ENCODE measurements around the gene NKX2-3.

NKX2-3 gene

DNA sequence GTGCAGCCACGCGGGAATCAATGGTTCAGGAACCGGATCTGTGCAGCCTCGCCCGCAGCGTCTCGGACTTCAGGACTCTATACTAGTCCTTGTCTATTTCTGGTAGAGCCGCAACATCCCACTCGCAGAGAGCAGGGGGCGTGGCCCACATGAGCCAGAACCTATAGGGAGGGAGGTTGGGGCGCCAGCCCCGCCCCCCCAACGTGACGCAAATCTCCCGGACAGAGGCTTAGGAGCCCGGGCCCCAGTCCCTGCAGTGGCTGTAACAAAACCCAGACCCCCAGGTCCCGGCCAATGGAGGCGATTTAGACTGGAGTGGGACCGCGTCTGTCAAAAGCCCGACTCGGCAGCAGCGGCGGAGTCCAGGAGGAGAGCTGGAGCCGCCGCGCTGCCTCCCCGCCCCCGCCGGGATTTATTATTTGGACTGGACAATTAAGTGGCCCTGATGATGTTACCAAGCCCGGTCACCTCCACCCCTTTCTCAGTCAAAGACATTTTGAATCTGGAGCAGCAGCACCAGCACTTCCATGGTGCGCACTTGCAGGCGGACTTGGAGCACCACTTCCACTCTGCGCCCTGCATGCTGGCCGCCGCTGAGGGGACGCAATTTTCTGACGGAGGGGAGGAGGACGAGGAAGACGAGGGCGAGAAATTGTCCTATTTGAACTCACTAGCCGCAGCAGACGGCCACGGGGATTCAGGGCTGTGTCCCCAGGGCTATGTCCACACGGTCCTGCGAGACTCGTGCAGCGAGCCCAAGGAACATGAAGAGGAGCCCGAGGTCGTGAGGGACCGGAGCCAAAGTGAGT lies at the start of gene NKX2-3:
Gene NKX2-3, plus strand, starts transcription at position 256 of the 809 bp plus-strand sequence. Its CDS starts 190 bp downstream, at position 446.
- no peak for FAIRE-seq

DNA sequence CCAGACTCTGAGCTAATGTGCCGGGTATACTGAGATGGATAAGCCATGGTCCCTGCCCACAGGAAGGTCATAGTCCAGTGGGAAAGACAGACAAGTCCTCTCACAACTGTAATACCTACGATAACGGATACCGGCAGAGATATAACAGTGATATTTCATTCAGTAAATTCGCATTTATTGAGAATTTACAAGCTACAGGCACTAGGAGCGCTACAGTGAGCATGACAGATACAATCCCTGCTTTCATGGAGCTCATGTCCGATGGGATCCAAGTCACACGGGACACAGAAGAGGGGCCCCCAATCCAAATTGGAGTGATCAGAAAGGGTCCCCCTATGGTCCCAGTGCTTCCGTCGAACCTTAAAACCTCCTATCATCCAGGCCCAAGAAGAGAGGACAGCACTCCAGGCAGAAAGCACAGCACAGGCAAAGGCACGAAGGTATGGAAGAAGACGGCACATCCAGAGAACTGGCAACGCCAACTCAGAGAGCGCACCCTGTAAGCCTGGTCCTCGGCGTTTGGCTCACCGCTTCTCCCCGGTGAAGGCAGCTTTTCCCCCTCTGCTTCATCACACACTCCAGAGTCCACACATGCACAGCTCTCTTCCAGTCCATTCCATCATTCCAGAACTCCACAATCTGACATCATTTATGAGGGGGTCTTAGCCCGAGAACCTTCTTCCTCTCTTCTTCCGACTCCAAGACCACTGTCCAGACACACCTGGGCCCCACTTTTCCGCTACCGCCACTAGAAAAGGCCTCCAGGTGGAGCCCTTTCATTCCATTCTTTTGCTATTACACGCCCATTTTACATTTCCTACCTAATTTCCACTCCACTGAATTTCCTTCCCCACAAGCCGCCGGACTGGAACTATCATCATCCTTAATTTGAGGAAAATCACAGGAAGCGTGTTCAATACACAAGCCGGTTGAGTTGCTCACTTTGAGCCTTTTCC lies 47.8 kb upstream of the NKX2-3 start:
- no peak for FAIRE-seq

DNA sequence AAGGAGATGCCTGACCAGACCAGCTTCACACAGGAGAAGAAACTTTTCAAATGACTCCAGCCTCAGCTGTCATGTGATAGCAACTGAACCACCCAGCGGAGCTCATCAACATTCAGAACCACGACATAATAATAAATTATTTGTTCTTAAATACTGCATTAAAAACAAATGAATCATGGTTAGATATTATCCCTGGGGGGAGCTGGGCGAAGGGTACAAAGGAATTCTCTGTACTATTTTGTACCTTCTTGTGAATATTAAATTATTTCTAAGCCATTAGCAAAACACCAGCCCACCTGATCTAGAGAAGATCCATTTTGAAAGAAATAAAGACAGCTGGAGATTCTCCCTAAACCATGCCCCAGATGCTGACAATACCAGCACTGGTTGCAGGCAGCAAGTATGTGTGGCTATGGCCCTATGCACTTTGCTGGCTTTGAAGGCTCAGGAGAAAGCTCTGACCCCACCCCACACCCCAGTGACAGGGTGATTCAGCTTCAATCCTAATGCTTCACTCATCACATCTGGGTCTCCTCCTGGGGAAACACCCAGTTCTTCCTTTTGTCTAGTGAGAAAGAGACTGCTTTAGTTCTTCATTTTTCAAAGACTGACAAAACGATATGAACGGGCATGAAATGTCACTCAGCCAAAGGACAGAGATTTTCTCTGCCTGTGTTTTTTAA lies 45.5 kb upstream of the NKX2-3 start:
- no peak for FAIRE-seq

DNA sequence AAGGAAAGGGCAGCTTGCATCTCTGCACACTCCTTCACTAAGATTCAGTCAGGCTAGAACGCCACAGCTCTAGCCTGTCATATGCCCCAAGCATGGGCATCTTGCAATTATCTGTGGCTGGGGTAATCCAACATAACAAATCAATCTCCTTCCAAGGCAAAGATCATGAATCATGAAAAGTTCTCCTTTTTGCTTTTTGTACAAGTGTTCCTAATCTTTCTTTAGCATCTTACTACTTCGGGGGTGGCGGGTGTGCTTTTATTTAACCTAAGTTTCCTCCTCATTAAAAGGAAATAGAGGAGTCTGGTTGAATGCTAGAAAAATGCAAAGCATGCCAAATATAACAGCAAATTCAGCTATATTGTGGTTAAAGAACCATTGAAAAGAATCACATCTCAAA lies 43.5 kb upstream of the NKX2-3 start:
- no peak for FAIRE-seq

DNA sequence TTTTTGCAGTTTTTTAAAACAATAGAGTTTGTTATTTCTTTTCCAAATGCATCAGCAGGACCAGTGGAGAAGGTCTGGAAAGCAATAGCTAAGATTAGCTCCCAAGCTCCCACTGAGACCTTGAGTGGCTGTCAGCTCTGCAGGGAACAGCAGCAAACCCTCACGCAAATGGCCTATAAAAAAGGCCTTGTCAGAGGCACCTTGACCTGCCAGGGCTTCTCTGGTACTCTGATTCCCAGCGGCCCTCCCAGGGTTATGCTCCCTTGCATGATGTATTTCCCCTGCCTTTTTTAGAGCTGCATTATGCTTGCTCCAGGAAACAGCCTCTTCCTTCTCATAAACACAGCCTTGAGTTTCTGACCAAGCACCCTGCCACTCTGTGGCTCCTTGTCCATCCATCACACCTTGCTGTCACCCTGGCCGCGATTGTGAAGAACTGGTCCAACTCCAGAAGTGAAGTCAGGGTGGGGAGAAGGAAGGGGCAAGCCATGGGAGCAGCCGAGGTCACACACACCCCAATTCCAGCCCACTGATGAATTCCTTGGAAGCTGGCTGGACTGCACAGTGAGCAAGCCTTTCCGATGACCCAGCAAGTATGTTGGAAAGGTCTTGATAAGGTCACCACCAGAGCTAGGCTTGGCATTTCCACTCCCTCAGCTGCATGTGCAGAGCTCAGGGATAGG lies 35.3 kb upstream of the NKX2-3 start:
- no peak for FAIRE-seq

DNA sequence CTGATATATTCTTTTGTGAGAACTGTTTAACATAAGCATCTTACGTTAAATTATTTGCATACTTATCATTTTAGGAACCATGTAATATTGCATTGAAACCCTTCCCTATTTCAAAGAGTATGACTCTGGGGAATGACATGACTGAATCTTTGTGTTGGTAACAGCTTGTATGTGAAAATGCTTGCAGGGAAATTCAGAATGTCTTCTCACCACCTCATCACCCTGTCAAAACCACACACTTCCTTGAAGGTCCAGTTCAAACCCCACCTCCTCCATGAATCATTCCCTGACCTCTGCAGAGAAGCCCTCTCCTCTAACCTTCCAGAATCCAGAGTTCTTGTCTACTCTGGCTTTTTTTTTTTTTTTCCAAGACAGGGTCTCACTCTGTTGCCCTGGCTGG lies 26.3 kb upstream of the NKX2-3 start:
- FAIRE-seq = no peak

DNA sequence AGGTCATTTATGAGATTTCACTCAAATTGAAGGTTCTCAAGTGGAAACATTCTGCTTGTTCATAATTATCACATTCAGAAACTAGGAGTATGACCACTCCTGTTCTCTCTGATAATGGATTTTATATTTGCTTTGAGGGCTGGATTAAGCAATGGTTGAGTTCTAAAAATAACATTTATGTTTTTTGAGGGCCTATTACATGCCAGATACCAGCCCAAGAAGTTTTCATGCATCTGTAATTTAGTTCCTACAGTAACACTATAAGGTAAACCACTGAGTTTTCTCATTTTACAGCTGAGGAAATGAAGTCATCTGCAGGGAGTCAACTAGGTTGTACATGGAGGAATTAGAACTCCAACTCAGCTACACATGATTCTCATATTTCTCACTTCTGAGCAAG lies 25.5 kb upstream of the NKX2-3 start:
- FAIRE-seq = no peak

DNA sequence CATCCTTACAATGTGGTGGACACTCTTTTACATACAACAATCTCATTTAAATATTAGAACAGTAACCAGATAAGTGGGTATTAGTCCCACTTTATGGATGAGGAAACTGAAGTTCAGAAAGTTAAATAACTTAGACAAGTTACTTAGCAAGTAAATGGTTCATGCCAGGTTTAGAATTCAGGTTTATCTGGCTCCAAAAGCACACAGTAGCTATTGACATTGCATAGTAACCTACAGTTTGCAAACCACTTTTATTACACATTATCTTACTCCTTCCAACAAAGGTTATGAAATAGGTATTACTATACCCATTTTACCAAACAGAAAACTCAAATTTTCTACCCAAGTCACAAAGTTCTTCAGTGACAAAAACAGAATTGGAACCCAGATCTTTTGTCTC lies 19.7 kb upstream of the NKX2-3 start:
- FAIRE-seq = no peak

DNA sequence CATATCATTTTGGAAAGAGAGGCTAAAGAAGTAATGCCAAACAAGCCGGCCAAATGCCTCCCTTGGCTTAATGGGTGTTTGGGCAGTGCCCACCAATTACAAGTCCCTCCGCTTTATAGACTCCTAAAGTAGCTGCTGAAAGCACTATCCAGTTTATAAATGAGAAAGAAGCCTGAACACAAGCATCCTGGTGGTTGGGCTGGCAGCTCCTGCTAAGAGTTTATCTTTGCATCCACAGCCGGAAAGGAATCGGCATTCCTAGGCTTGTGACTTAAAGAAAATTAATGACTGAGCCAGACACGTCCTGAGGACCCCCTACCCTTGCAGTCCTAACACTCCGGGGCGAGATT lies 13.1 kb upstream of the NKX2-3 start:
- no peak for FAIRE-seq

DNA sequence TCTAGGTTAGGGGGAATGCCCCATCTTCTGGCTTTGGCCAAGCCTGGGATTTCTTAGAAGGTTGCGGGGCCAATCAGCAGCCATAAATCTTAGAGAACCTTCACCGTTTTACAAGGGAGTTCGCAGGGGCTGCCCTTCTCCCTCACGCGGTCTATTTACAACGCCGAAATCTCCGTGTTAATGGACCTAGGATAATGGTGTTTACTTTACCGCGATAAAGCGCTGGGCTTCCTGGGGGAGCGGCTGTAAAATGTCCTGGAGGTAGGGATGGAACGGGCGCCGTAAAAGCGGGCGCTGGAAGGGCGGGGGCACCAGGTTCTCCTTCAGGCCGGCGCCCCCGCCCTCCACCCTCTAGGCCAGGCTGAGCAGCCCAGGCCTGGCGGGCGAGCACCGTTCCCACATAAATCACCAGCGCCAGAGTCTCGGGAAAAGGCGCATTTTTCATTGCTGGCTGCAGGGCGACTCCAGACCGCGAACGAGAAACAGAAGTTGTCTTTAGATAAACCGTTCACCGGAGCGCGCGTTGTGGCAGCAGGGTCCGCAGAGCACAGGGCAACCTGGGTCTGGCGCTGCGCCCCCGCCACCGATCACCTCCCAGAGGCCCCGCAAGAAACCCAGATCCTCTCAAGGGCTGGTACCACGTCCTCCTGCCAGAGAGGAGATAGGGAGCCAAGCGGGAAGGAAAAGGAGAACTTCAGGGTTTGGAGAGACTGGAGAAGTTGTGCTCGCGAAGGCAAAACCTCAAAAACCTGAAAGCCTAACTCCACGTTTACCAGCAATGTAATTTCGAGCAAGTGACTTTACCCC lies 12.5 kb upstream of the NKX2-3 start:
- FAIRE-seq = no peak

DNA sequence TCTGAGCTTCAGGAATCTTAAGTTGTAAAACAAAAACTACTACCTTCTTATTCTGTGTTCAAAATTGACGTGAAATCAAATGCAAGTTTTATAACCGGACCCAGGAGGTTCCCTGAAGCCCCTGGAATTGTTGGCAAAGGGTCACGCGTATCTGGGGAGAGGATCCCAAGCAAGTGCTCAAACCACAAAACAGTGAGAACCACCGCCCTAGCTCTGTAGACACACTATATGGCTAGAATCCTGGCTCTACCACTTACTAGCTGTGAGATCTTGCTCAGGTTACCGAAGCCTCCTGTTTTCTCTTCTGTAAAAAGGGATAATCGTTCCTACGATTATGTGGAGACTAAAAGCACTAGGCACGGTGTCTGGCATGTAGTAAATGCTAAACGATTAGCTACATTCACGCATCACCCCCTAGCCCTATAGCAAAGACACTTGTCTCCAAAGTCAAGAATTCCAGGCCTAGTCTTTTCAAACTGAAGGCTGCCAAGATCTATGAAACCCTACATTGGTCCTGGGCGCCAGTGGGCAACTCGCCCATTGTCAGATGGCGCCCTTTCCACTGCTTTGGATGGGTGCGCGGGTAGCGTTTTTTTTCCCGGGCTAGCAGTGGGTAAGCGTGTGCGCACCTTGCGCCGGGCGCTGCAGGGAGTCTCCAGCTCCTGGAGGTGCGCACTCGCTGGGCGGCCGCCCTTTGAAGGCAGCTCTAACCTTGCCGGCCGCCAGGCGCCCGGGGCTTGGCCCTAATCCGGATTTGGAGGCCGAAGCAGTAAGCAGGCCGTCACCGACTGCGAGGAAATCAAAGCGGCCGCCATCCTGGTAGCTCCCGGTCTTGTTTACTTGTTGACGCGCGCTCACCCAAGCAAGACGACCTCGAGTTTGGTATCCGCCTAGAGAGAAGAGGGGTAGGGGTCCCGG lies 11.6 kb upstream of the NKX2-3 start:
- no peak for FAIRE-seq

DNA sequence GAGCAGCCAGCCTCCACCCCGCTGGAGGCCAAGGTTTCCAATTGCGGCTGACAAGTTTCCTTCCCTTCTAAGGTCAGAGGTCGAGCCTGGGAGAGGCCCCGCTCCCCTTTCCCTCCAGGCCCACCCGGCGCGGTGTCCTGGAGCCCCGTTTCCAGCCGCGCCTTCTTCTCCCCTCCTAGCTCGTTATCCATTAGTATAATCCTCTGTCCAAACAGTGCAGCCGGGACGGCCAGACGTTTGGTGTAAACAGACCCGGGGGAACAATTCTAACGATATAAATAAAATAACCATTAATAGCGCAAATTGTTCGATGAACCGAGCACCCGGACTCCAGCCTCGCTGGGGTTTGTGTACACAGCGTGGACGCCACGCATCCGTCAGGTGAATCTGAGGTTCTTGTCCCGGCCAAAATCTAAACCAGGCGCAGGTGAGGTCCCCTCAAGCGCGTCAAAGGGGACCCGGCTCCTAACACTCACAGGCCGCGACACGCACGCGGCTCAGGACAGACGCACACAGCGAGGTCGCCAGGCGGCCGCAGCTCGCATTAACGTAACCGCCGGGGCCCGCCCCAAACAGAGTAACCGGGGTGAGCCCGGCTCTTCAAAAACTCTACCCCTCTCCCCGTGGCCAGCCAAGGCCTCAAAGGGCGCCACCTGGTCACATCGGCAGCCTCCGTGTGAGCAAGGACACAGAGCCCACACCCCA lies 10.8 kb upstream of the NKX2-3 start:
- FAIRE-seq = no peak

DNA sequence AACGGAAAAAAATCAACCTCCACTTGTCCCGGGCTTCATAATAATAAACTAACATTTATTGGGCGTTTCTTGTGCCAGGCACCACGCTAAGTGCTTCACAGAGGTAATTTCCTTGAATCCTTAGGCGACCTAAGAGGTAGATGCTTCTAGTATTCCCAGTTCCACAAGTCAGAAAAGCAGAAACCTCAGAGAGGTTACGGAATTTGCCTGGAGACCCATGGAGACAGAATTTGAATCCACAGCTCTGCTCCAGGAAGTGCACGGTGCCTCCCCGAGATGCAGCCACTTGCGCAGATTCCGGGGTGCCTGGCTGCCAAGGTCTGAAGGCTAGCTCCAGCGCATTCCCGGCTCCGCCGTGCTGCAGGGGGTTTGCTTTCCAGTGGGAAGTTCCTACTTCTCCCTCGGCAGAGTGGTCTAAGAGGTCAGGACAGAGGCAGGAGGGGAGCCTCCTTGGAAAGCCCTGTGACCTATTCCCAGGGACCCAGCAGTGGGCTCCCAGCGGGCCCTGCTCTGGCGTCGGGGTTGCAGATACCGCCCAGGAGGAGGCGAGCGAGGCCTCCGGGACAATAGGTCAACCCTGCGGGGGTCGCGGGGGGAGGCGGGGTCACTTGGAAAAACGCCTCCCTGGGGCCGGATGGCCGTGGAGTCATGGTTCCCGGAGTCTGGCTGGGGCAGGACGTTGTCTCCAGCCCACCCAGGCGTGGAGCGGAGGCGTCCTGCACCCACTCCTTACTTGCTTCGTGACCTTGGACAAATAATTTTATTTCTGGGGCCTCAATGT lies 10.1 kb upstream of the NKX2-3 start:
- no peak for FAIRE-seq

DNA sequence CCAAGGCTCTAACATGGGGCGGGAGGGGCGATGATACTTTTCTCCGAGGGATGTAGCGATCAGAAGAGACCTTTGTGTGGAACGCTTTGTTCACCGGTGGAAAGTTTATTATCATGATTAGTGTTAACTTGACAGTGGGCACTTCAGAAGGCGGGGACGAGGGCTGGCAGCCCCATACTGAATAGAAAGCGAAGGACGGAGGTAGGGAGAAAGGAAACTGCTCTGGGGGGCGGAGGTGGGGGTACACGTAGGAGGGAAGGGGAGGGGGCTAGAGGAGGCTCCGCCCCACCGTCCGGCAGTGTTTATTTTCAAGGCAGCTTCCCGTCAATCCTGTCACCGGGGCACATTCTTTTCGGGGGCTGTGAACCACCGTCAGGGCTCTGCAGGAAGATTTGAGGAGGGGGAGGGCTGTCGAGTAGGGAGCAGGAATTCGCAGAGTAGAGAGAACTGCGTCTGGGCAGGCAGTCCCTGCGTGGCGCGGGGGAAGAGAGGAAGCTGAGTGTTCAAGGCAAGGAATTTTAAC lies 9.4 kb upstream of the NKX2-3 start:
- FAIRE-seq = no peak

DNA sequence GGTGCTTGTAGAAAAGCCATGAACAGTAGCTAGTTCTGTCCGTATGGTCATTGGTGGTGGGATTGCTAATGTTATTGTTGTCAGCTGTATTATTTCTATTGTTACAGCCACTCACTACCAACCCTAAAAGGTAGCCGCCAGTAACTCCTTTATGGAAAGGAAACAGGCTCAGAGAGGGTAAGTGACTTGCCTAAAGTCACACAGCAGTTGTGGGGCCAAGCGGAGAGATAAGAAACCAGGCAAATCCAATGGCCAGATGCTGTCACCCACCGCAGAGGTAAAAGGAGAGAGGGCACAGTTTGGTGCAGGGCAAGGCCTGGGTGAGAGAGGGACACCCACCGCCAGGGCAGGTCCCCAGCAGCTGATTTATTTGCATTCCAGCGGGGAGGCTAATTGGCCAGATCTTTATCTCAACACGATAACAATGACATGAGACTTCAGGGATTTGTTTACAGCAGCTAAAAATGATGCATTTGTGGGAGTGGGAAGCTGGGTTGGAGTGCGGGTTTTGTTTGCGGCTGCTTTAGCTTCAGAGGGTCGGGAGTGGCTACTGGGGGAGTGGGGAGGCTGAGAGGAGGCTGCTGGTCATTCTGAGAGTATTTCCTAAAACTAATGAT lies 8.6 kb upstream of the NKX2-3 start:
- FAIRE-seq = no peak

DNA sequence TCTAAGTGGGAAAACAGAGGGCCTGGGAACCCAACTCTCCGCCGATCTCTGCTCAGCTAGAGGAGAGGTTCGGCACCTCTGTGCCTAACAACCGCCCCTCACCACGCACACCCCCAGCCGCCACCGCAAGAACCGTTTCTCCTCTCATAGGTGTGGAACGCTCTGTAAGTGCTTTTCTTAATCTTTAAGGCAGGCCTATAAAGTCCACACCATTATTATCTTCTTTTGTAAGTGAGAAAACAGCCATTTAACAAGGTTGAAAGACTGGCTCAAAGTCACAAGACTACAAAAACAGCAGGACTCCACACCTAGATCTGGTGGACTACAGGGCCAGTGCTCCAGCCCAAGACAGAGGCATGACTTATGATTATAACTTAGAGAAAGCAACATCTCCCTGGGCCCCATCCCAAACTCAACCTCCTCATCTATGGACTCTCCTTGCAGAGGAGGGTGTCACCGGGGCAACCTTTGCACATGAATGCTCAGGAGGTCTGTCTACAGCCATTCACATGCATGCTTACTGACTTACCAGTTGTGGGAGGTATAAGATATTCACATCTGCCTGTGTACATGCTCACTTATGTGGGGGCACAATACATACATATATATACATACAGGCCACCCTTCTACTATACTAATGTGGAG lies 7.9 kb upstream of the NKX2-3 start:
- no peak for FAIRE-seq

DNA sequence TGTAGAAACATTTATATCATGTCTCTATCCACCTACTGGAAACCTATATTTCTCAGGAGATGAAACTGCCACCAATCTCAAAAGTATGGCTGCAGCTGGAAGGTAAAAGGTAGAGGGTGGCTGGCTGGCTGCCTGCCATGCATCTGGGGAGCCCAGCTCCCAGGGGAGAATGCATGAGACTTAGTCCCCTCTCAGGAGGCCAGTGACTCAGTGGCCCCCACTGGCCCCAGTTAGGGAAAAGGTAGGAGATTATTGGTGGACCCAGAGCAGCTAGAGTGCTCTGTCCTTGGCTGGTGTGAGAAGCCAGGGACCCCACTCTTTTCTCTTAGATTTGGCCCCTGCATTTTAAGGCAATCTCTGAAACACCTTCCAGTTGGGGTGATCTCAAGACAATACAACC lies 6.8 kb upstream of the NKX2-3 start:
- FAIRE-seq = no peak

DNA sequence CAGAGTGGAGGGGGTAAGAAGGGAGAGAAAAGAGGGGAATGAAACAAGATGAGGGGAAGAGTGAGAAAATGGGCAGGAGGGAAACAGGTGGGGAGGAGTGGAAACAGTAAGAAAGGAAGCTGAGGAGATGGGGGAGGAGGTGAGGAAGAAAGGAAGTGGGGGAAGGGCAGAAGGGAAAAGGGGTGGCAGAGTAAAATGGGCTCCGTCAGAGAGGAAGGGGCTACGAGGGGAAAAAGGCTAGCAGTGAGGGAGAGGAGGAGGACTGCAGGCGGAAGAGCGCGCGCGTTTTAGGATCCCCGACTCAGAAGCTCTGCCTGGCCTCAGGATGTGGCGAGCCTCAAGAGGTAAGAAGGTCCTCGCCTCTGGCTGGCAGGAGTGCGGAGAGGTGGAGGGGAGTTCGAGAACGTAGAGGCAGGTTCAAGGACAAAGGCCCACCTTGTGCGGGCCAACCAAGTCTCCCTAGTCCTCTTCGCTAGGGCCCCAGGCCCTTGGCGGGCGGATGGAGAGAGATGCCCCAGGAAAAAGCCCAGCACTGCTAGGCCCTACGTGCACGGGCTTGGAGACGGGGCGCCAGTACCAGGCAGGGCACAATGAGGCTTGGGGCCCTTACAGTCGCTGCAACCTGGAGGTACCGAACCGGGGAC lies 5.8 kb upstream of the NKX2-3 start:
- FAIRE-seq = no peak

Measured in G401.6 (cell line).